B cell (primary cell): Measurements from ENCODE around the gene AKT2. TPM values are rescaled to one million over a fixed set of nuclear protein-coding genes. Genes with fewer than 3 reads are reported as not detected.
A peak's percentile ranks its signal among the peaks of the same experiment; 100 is the strongest.

Experiments
- ATAC-seq: fragments of 200-7000 bp; cut with Tn5 transposase; one replicate; pipeline ENCODE4 v1.10.0; 2021; ENCODE audit warnings: low read depth, mild to moderate bottlenecking, moderate number of reproducible peaks, moderate library complexity
- CTCF ChIA-PET: fragments of 350-600 bp; sonication (Branson Sonifier 250); formaldehyde crosslinking; loops from one replicate; lab custom pipeline; 2021; ENCODE audit warnings: antibody characterized with exemption, inconsistent platforms; lab: Charles Lee
- POLR2A ChIA-PET: fragments of 350-600 bp; sonication (Branson Sonifier 250); formaldehyde crosslinking; loops from one replicate; lab custom pipeline; 2021; ENCODE audit warnings: antibody characterized with exemption; lab: Charles Lee
- DNase-seq: peaks from one replicate; pipeline ENCODE4 v3.0.0; 2013
- H2AFZ ChIP-seq: 2 replicates; pipeline ENCODE4 v1.6.1; 2012; ENCODE audit warnings: mild to moderate bottlenecking, low read depth, low read length; ENCODE audit not compliant: insufficient read depth, poor library complexity, severe bottlenecking
- H3K27ac ChIP-seq, 2 donors: 1 replicate in 1 of 2; 2 replicates in 1 of 2; pipeline ENCODE4 v1.5.1; 2012 to 2013; ENCODE audit warnings: low read length in 2 of 2, mild to moderate bottlenecking in 2 of 2, moderate library complexity in 1 of 2
- H3K27me3 ChIP-seq, 4 experiments: fragments of 200-600 bp in 1 of 4; sonication (generic) in 1 of 4; replicated peaks in 1 of 4; 1 replicate in 2 of 4; 2 replicates in 2 of 4; pipeline versions ENCODE4 v1.6.1 to v1.7.0; 2013 to 2016; ENCODE audit warnings: low read length in 3 of 4, mild to moderate bottlenecking in 2 of 4, mixed read lengths in 1 of 4, moderate library complexity in 1 of 4; ENCODE audit not compliant: insufficient read depth in 4 of 4, control insufficient read depth in 3 of 4; ENCODE audit errors: control extremely low read depth in 1 of 4
- H3K36me3 ChIP-seq, 2 experiments: replicated peaks in 1 of 2; 1 replicate in 1 of 2; 2 replicates in 1 of 2; pipeline versions ENCODE4 v1.6.1 to v1.7.1; 2013; ENCODE audit warnings: low read length in 1 of 2; ENCODE audit not compliant: insufficient read depth in 2 of 2, control insufficient read depth in 1 of 2; ENCODE audit errors: control extremely low read depth in 1 of 2, extremely low read depth in 1 of 2
- H3K4me1 ChIP-seq, 2 donors: fragments of 200-600 bp in 1 of 2; sonication (generic) in 1 of 2; 1 replicate in 1 of 2; 2 replicates in 1 of 2; pipeline versions ENCODE4 v1.5.1 to v1.6.1; 2013 to 2017; ENCODE audit warnings: low read length in 2 of 2; ENCODE audit not compliant: control insufficient read depth in 2 of 2, insufficient read depth in 2 of 2
- H3K4me2 ChIP-seq: replicated peaks from 2 replicates; pipeline ENCODE3; 2012; ENCODE audit warnings: mild to moderate bottlenecking, low read depth, low read length; ENCODE audit not compliant: poor library complexity, severe bottlenecking
- H3K4me3 ChIP-seq, 5 experiments: fragments of 200-600 bp in 1 of 5; sonication (generic) in 1 of 5; 1 replicate in 3 of 5; 2 replicates in 2 of 5; pipeline versions ENCODE4 v1.5.1 to v1.7.0; 2011 to 2016; ENCODE audit warnings: low read length in 4 of 5, mild to moderate bottlenecking in 4 of 5, low read depth in 2 of 5, control low read depth in 1 of 5, moderate library complexity in 1 of 5; ENCODE audit not compliant: insufficient read depth in 1 of 5; ENCODE audit errors: control extremely low read depth in 1 of 5, extremely low read depth in 1 of 5
- H3K79me2 ChIP-seq: fragments of 200-600 bp; sonication (generic); one replicate; pipeline ENCODE4 v1.6.0; 2016; ENCODE audit warnings: low read length; ENCODE audit not compliant: control insufficient read depth, insufficient read depth
- H3K9ac ChIP-seq: fragments of 200-600 bp; sonication (generic); 2 replicates; pipeline ENCODE4 v1.6.1; 2017; ENCODE audit warnings: mild to moderate bottlenecking, low read length, moderate library complexity
- H3K9me3 ChIP-seq, 3 donors: one replicate each; pipeline versions ENCODE4 v1.6.1 to v1.7.1; 2013; ENCODE audit warnings: low read length in 2 of 3; ENCODE audit not compliant: control insufficient read depth in 2 of 3, insufficient read depth in 1 of 3; ENCODE audit errors: control extremely low read depth in 1 of 3
- H4K20me1 ChIP-seq: 2 replicates; pipeline ENCODE4 v1.6.0; 2012; ENCODE audit warnings: mild to moderate bottlenecking, low read length; ENCODE audit not compliant: insufficient read depth, control insufficient read depth, poor library complexity, severe bottlenecking
- H3K27ac Mint-ChIP-seq: one replicate; pipeline ENCODE4 v1.8.0; 2021; ENCODE audit warnings: mixed read lengths
- H3K27me3 Mint-ChIP-seq: one replicate; pipeline ENCODE4 v1.8.0; 2021; ENCODE audit warnings: mixed read lengths
- H3K4me1 Mint-ChIP-seq: one replicate; pipeline ENCODE4 v1.8.0; 2021; ENCODE audit warnings: mixed read lengths
- H3K4me3 Mint-ChIP-seq: one replicate; pipeline ENCODE4 v1.8.0; 2021; ENCODE audit warnings: mixed read lengths
- H3K9me3 Mint-ChIP-seq: one replicate; pipeline ENCODE4 v1.8.0; 2022; ENCODE audit warnings: mixed read lengths; ENCODE audit not compliant: insufficient read depth
- EZH2 ChIP-seq: IDR thresholded peaks from 2 replicates; pipeline ENCODE4 v1.6.1; 2012; ENCODE audit warnings: borderline replicate concordance, low read depth, mild to moderate bottlenecking, moderate library complexity, low read length; ENCODE audit not compliant: insufficient read depth, poor library complexity, severe bottlenecking
- whole genome bisulfite sequencing: methylation state at CpG from one replicate; pipeline ENCODE4 v1.1.5; 2013; ENCODE audit warnings: missing lambda C conversion rate; ENCODE audit not compliant: insufficient coverage; 5-methylcytosine and 5-hydroxymethylcytosine counted together
- intact Hi-C: fragments of 100-400 bp; cut with micrococcal nuclease; formaldehyde crosslinking; loops from one replicate; pipeline ENCODE4 v1.10.0; 2022
- polyA plus RNA-seq: library from polyadenylated mRNA; depleted of rRNA; stranded (reverse); fragments of >200 nt; gene quantifications from 2 replicates; pipeline ENCODE4 v1.2.3, GENCODE V29; 2012
- total RNA-seq, 2 donors: library from RNA; stranded (reverse); fragments of 120-200 nt in 1 of 2; gene quantifications; 1 replicate in 1 of 2; 2 replicates in 1 of 2; pipeline versions ENCODE4 v1.2.3 to v1.2.4, GENCODE V29; 2013 to 2022
- TF ChIP-seq, protein P1 (sequence below): fragments of 200-600 bp; IDR thresholded peaks from one replicate; pipeline ENCODE4 v1.8.0; 2022; ENCODE audit warnings: antibody characterized with exemption, mild to moderate bottlenecking

AKT2 gene
- total and polyA plus RNA-seq, 2 donors (not counting 1 experiment from before 2014, with no cell fraction given), result 195 to 243 TPM

DNA sequence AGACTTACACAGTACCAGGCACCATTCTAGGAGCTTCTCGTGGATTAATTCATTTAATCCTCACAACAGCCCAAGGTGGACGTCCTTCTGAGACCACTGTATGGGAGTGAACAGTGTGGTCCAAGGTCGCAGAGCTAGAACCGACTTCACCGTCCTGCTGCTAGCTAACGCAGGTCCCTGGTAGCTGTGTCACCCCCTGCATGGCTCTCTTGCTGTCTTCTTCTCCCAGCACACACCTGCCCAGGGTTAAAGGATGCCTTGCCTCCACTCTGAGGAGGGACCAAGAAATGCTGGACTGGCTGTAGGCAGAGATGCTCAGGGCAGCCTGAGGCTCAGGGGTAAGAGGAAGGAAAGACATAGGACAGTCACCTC lies 3.0 kb downstream of the AKT2 start:
- Mint-ChIP-seq H3K4me3 (peak overlapping the region; percentile 7), H3K27ac (peak overlapping the region; percentile 98), H3K9me3 (no peaks in the 10 kb centered on the region), H3K27me3 (no peaks in the 10 kb centered on the region), H3K4me1 (peaks cover 83% of the 10 kb centered on the region)
- Histone ChIP-seq H3K4me2 (no peak overlapping the region), H4K20me1 (peaks cover 41% of the 10 kb centered on the region), H3K36me3 (peaks cover 0 to 3% of the 10 kb centered on the region in 2 experiments), H3K4me3 (no peak overlapping the region), H3K9ac (no peak overlapping the region), H3K4me1 (peaks cover 62 to 85% of the 10 kb centered on the region in 2 donors), H3K27me3 (no peaks in the 10 kb centered on the region), H3K79me2 (peaks cover 78% of the 10 kb centered on the region), H2AFZ (no peak overlapping the region), H3K9me3 (no peaks in the 10 kb centered on the region), H3K27ac (peak overlapping the region in 1 of 2 donors; percentile 100)
- ChIA-PET POLR2A (interaction anchor here (0.6 kb wide), 2 partner anchors 23 to 162 kb away, joined by 3 to 5 read pairs; partner anchors contain the start of gene SERTAD3), CTCF (interaction anchor here (1.6 to 1.9 kb wide), 2 partner anchors 8 to 23 kb away, joined by 4 to 8 read pairs; no protein-coding TSS in a partner anchor)
- DNase-seq (no peak), ATAC-seq (no peak)
- intact Hi-C loops, result loop anchor here (10.0 kb wide), 1 partner anchor 983 kb away; the partner anchor contains the start of gene HNRNPUL1
- 93% methylated on average over 5 of the region's 6 CpGs for WGBS
- TF ChIP-seq EZH2, result no peak
- TF ChIP-seq, protein P1, sequence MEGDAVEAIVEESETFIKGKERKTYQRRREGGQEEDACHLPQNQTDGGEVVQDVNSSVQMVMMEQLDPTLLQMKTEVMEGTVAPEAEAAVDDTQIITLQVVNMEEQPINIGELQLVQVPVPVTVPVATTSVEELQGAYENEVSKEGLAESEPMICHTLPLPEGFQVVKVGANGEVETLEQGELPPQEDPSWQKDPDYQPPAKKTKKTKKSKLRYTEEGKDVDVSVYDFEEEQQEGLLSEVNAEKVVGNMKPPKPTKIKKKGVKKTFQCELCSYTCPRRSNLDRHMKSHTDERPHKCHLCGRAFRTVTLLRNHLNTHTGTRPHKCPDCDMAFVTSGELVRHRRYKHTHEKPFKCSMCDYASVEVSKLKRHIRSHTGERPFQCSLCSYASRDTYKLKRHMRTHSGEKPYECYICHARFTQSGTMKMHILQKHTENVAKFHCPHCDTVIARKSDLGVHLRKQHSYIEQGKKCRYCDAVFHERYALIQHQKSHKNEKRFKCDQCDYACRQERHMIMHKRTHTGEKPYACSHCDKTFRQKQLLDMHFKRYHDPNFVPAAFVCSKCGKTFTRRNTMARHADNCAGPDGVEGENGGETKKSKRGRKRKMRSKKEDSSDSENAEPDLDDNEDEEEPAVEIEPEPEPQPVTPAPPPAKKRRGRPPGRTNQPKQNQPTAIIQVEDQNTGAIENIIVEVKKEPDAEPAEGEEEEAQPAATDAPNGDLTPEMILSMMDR, result no peak
